Neural progenitor cell (in vitro differentiated cells): ENCODE results near the gene MED10.

ENCODE experiments used
- CTCF ChIP-seq: fragments of 200-600 bp; sonication (generic); IDR thresholded peaks from 2 replicates; pipeline ENCODE4 v1.5.1; 2017; ENCODE audit warnings: antibody characterized with exemption, mild to moderate bottlenecking
- EZH2 ChIP-seq: fragments of 200-600 bp; sonication (generic); IDR thresholded peaks from 2 replicates; pipeline ENCODE4 v1.6.1; 2017; ENCODE audit warnings: antibody characterized with exemption, mild to moderate bottlenecking, moderate library complexity
- EZH2phosphoT487 ChIP-seq: fragments of 200-600 bp; sonication (generic); IDR thresholded peaks from 2 replicates; pipeline ENCODE4 v1.6.1; 2017; ENCODE audit warnings: antibody characterized with exemption

GRCh38 chr5:6379246-6379645 lies 899 bp upstream of the MED10 start:
- TF ChIP-seq CTCF = no peak
- TF ChIP-seq EZH2 = no peak
- no peak for TF ChIP-seq EZH2phosphoT487
